OCI-LY3 (cell line): ENCODE data around the gene HTR3A.
A peak's percentile ranks its signal among the peaks of the same experiment; 100 is the strongest.
"Not testable (repeated sequence)": the region's sequence is repeated elsewhere in the genome, so short reads cannot be mapped to it uniquely, and the experiment has no call there.

Experiments
- H2AFZ ChIP-seq: fragments of 200-600, 300-600 bp; shearing (Covaris generic); 2 replicates; pipeline ENCODE4 v1.6.0; 2014; ENCODE audit warnings: antibody characterized with exemption, low read depth, low read length
- H3K27ac ChIP-seq: fragments of 200-600, 300-600 bp; sonication (generic); 2 replicates; pipeline ENCODE4 v1.5.1; 2014; ENCODE audit warnings: mild to moderate bottlenecking, low read length, moderate library complexity, mixed read lengths
- H3K27me3 ChIP-seq: fragments of 200-600, 300-600 bp; sonication (generic); 2 replicates; pipeline ENCODE4 v1.6.1; 2014; ENCODE audit warnings: low read depth, low read length, mixed read lengths
- H3K36me3 ChIP-seq: fragments of 200-600, 300-600 bp; sonication (generic); replicated peaks from 2 replicates; pipeline ENCODE3; 2014; ENCODE audit warnings: low read depth, low read length, mixed read lengths
- H3K4me1 ChIP-seq: fragments of 300-600, 200-600 bp; sonication (generic); 2 replicates; pipeline ENCODE4 v1.6.1; 2014; ENCODE audit warnings: low read length, mixed read lengths
- H3K4me2 ChIP-seq: fragments of 200-600, 300-600 bp; sonication (generic); 2 replicates; pipeline ENCODE4 v1.6.1; 2014; ENCODE audit warnings: low read length, mixed read lengths
- H3K4me3 ChIP-seq: fragments of 300-600, 200-600 bp; sonication (generic); 2 replicates; pipeline ENCODE4 v1.5.1; 2014; ENCODE audit warnings: antibody characterized with exemption, mild to moderate bottlenecking, low read length, moderate library complexity
- H3K79me2 ChIP-seq: fragments of 300-600, 200-600 bp; shearing (Covaris generic); 2 replicates; pipeline ENCODE4 v1.6.1; 2014; ENCODE audit warnings: mild to moderate bottlenecking, low read length, mixed read lengths
- H3K9ac ChIP-seq: fragments of 300-600, 200-600 bp; shearing (Covaris generic); 2 replicates; pipeline ENCODE4 v1.6.0; 2014; ENCODE audit warnings: mild to moderate bottlenecking, low read length, moderate library complexity
- H3K9me3 ChIP-seq: fragments of 200-600, 300-600 bp; shearing (Covaris generic); 2 replicates; pipeline ENCODE4 v1.6.1; 2014; ENCODE audit warnings: low read length, mixed read lengths; ENCODE audit not compliant: insufficient read depth
- H4K20me1 ChIP-seq: fragments of 200-600, 300-600 bp; sonication (generic); 2 replicates; pipeline ENCODE4 v1.6.1; 2016; ENCODE audit warnings: low read length, mixed read lengths; ENCODE audit not compliant: insufficient read depth
- CTCF ChIP-seq: fragments of 200-600, 300-600 bp; sonication (generic); IDR thresholded peaks from 2 replicates; pipeline ENCODE4 v1.5.1; 2014; ENCODE audit warnings: antibody characterized with exemption, low read length, low read depth
- EZH2phosphoT487 ChIP-seq: fragments of 200-600 bp; shearing (Covaris generic); IDR thresholded peaks from 2 replicates; pipeline ENCODE4 v1.6.1; 2018; ENCODE audit warnings: antibody characterized with exemption, mixed run types, low read depth

The HTR3A gene

GRCh38 chr11:113934761-113935160 lies 40.1 kb upstream of the HTR3A start:
- Histone ChIP-seq H3K4me3 (no peak overlapping the region), H3K9me3 (no peaks in the 10 kb centered on the region), H3K27ac (no peak overlapping the region), H3K79me2 (no peaks in the 10 kb centered on the region), H4K20me1 (no peaks in the 10 kb centered on the region), H3K36me3 (no peaks in the 10 kb centered on the region), H3K27me3 (no peaks in the 10 kb centered on the region), H3K9ac (no peak overlapping the region), H2AFZ (no peak overlapping the region), H3K4me2 (no peak overlapping the region), H3K4me1 (no peaks in the 10 kb centered on the region)
- TF ChIP-seq EZH2phosphoT487: no peak
- no peak for TF ChIP-seq CTCF

DNA sequence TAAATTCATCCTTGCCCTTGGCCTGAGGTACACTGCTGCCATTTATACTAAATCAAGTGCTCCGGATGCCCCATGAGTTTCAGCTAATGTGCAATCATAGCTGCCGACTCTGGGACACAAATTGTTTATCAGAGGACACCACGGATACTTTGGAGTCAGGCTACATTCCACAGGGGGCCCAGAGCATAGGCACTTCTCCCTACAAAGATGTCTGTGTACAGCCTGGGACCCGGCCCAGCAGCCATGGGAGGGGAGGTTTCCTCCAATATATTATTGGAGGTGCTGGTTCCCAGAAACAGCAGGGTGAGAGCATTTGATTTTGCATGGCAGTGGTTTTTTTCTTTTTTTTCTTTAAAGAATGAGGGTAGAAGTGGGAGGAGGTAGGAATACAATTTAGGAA lies 39.0 kb upstream of the HTR3A start:
- Histone ChIP-seq H3K4me2 (no peak overlapping the region), H3K79me2 (no peaks in the 10 kb centered on the region), H3K4me3 (no peak overlapping the region), H3K9me3 (no peaks in the 10 kb centered on the region), H2AFZ (no peak overlapping the region), H4K20me1 (no peaks in the 10 kb centered on the region), H3K4me1 (no peaks in the 10 kb centered on the region), H3K9ac (no peak overlapping the region), H3K27me3 (no peaks in the 10 kb centered on the region), H3K27ac (no peak overlapping the region), H3K36me3 (no peaks in the 10 kb centered on the region)
- no peak for TF ChIP-seq CTCF
- TF ChIP-seq EZH2phosphoT487: no peak

DNA sequence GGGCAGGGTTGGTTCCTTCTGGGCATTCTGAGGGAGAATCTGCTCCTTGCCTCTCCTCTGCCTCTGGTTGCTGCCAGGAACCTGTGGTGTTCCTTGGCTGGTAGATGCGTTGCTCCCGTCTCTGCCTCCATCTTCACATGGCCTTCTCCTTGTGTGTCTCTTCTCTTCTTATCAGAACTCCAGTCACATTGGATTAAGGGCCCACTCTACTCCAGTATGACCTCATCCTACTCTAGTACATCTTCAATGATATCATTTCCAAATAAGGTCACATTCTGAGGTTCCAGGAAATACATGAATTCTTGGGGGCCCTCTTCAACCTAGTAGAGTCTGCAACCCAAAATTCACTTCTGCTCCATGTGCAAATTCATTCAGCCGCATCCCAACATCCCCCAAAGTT lies 37.0 kb upstream of the HTR3A start:
- Histone ChIP-seq H3K4me3 (no peak overlapping the region), H3K36me3 (no peaks in the 10 kb centered on the region), H3K27me3 (peaks cover 6% of the 10 kb centered on the region), H3K27ac (no peak overlapping the region), H3K4me2 (no peak overlapping the region), H3K9ac (no peak overlapping the region), H2AFZ (no peak overlapping the region), H3K9me3 (no peaks in the 10 kb centered on the region), H3K79me2 (no peaks in the 10 kb centered on the region), H4K20me1 (no peaks in the 10 kb centered on the region), H3K4me1 (peaks cover 17% of the 10 kb centered on the region)
- TF ChIP-seq EZH2phosphoT487: no peak
- no peak for TF ChIP-seq CTCF

GRCh38 chr11:113942256-113942655 lies 32.7 kb upstream of the HTR3A start:
- H3K79me2 ChIP-seq: no peaks in the 10 kb centered on the region
- H3K27me3 ChIP-seq: peaks cover 6% of the 10 kb centered on the region
- H3K4me2 ChIP-seq: peak overlapping the region; percentile 88
- H3K4me1 ChIP-seq: peaks cover 40% of the 10 kb centered on the region
- peak overlapping the region; percentile 68 for H3K4me3 ChIP-seq
- H4K20me1 ChIP-seq: no peaks in the 10 kb centered on the region
- peak overlapping the region; percentile 67 for H3K27ac ChIP-seq
- H3K9me3 ChIP-seq: no peaks in the 10 kb centered on the region
- TF ChIP-seq CTCF: no peak
- TF ChIP-seq EZH2phosphoT487: no peak
- no peaks in the 10 kb centered on the region for H3K36me3 ChIP-seq
- H3K9ac ChIP-seq: peak overlapping the region; percentile 56
- peak overlapping the region; percentile 26; the same call in 1 of the 2 replicates for H2AFZ ChIP-seq

DNA sequence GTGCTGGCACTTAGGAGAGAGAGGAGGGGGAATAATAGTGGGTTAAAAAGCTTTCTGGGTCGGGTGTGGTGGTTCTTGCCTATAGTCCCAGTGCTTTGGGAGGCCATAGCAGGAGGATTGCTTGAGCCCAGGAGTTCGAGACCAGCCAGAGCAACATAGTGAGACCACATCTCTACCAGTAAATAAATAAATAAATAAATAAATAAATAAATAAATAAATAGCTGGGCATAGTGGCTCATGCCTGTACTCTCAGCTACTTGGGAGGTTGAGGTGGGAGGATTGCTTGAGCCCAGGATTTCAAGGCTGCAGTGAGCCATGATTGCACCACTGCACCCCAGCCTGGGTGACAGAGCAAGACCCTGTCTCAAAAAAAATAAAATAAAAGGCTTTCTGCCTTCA lies 28.7 kb upstream of the HTR3A start:
- H3K79me2 ChIP-seq, H2AFZ ChIP-seq, H3K9ac ChIP-seq, H3K4me3 ChIP-seq, H3K36me3 ChIP-seq, H3K4me2 ChIP-seq, H4K20me1 ChIP-seq, H3K27me3 ChIP-seq, H3K9me3 ChIP-seq: not testable (repeated sequence)
- Histone ChIP-seq H3K27ac (0 out of 2 replicates have a peak overlapping the region, but pooled peaks have one; percentile 25), H3K4me1 (peaks cover 67% of the 10 kb centered on the region)
